RWPE2 (cell line): ENCODE measurements around the gene LAMTOR4.
A peak's percentile ranks its signal among the peaks of the same experiment; 100 is the strongest.

Experiments used
- ATAC-seq: fragments of 200-7000 bp; cut with Tn5 transposase; 3 replicates; pipeline ENCODE4 v1.9.1; 2021; ENCODE audit warnings: low read depth
- DNase-seq: peaks from one replicate; pipeline ENCODE4 v3.0.0-alpha.2; 2020; ENCODE audit warnings: low spot score
- H3K27ac ChIP-seq: fragments of 450-650 bp; 2 replicates; pipeline ENCODE4 v1.5.1; 2017; ENCODE audit warnings: mild to moderate bottlenecking; ENCODE audit not compliant: poor library complexity, severe bottlenecking
- H3K27me3 ChIP-seq: fragments of 250-450 bp; sonication (Bioruptor Pico); 2 replicates; pipeline ENCODE4 v1.5.1; 2021; ENCODE audit warnings: mild to moderate bottlenecking, moderate library complexity; ENCODE audit not compliant: insufficient read depth, poor library complexity, severe bottlenecking
- H3K36me3 ChIP-seq: fragments of 250-450 bp; sonication (Bioruptor Pico); 2 replicates; pipeline ENCODE4 v1.5.1; 2020; ENCODE audit warnings: low read depth, mild to moderate bottlenecking, moderate library complexity
- H3K4me1 ChIP-seq: fragments of 250-450 bp; sonication (Bioruptor Pico); 2 replicates; pipeline ENCODE4 v1.5.1; 2021; ENCODE audit warnings: mild to moderate bottlenecking, moderate library complexity; ENCODE audit not compliant: insufficient read depth, poor library complexity, severe bottlenecking
- H3K4me3 ChIP-seq: fragments of 250-450 bp; sonication (Bioruptor Pico); 2 replicates; pipeline ENCODE4 v1.5.1; 2021; ENCODE audit warnings: mild to moderate bottlenecking, moderate library complexity; ENCODE audit not compliant: severe bottlenecking
- H3K9me3 ChIP-seq: fragments of 250-450 bp; sonication (Bioruptor Pico); 2 replicates; pipeline ENCODE4 v1.5.1; 2021; ENCODE audit warnings: mild to moderate bottlenecking, moderate library complexity; ENCODE audit not compliant: severe bottlenecking
- TF ChIP-seq, protein P1 (sequence below): fragments of 450-650 bp; IDR thresholded peaks from one replicate; pipeline ENCODE4 v1.5.1; 2017; ENCODE audit warnings: mild to moderate bottlenecking, moderate library complexity; ENCODE audit not compliant: poor library complexity, severe bottlenecking

The LAMTOR4 gene

DNA sequence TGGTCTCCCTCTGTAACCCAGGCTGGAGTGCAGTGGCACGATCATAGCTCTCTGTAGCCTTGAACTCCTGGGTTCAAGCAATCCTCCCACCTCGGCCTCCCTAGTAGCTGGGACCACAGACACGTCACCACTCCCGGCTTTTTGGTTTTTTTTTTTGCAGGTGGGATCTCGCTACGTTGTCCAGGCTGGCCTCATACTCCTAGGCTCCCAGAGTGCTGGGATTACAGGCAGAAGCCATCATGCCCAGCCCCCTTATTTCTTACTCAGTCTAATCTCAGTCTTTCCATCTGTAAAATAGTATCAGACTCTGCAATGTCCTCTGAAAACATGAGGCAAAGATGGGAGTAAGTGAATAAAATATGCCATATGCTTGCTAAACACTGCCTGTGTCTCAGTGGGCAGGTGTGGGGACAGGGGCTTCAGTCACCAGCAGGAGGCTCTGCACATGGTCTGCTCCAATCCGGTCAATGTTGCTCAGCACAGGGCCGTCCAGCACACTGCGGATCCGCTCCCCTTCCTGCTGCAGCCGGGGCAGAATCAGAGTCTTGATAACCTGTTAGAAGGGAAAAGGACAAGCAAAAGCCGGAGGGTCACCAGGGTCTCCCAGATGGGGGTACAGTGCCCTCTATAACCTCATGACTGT is 39.1 kb upstream of the LAMTOR4 start:
- TF ChIP-seq, protein P1, sequence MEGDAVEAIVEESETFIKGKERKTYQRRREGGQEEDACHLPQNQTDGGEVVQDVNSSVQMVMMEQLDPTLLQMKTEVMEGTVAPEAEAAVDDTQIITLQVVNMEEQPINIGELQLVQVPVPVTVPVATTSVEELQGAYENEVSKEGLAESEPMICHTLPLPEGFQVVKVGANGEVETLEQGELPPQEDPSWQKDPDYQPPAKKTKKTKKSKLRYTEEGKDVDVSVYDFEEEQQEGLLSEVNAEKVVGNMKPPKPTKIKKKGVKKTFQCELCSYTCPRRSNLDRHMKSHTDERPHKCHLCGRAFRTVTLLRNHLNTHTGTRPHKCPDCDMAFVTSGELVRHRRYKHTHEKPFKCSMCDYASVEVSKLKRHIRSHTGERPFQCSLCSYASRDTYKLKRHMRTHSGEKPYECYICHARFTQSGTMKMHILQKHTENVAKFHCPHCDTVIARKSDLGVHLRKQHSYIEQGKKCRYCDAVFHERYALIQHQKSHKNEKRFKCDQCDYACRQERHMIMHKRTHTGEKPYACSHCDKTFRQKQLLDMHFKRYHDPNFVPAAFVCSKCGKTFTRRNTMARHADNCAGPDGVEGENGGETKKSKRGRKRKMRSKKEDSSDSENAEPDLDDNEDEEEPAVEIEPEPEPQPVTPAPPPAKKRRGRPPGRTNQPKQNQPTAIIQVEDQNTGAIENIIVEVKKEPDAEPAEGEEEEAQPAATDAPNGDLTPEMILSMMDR: no peak
- Histone ChIP-seq H3K4me1 (no peaks in the 10 kb centered on the region), H3K27ac (no peak overlapping the region), H3K36me3 (peaks cover 74% of the 10 kb centered on the region), H3K4me3 (no peak overlapping the region), H3K9me3 (no peaks in the 10 kb centered on the region), H3K27me3 (no peaks in the 10 kb centered on the region)
- ATAC-seq: no peak
- DNase-seq: no peak

DNA sequence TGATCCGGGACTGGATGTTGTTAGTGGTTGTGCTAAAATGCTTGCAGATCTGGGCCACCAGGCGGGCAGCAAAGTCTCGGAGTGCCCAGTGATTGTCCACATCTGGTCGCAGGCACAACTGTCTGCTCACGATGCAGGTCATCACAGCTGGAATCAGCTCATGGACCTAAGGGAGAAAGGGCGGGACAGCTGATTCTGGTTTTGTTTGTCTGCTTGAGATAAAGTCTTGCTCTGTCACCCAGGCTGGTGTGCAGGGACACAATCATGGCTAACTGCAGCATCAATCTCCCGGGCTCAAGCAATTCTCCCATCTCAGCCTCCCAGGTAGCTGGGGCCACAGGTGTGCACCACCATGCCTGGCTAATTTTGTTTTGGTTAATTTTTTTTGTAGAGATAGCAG is 37.6 kb upstream of the LAMTOR4 start:
- no peak overlapping the region for H3K27ac ChIP-seq
- no peak overlapping the region for H3K4me3 ChIP-seq
- no peaks in the 10 kb centered on the region for H3K9me3 ChIP-seq
- TF ChIP-seq, protein P1: no peak
- H3K4me1 ChIP-seq: no peaks in the 10 kb centered on the region
- H3K27me3 ChIP-seq: no peaks in the 10 kb centered on the region
- DNase-seq (no peak), ATAC-seq (no peak)
- peaks cover 69% of the 10 kb centered on the region for H3K36me3 ChIP-seq

DNA sequence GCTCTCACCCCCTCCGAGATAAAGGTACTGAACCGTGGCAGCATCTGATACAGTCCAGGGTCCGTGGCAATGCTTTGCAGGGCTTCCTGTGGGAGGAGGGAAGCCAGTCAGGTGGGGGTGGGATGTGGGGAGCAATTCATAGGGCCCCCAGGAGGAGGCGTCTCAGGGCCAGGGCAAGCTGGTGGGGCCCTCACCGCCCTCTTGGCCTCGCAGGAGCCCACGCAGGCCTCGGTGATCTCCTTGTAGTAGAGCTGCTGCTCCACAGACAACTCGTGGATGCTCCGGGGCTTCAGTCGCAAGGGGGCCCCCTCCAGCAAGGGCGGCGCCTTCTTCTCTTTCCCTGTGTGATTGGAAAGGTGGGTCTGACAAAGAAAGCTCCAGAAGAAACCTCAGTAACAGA is 36.8 kb upstream of the LAMTOR4 start:
- Histone ChIP-seq H3K27me3 (no peaks in the 10 kb centered on the region), H3K27ac (no peak overlapping the region), H3K4me3 (no peak overlapping the region), H3K4me1 (no peaks in the 10 kb centered on the region), H3K9me3 (no peaks in the 10 kb centered on the region), H3K36me3 (peaks cover 65% of the 10 kb centered on the region)
- TF ChIP-seq, protein P1: no peak
- ATAC-seq (no peak), DNase-seq (no peak)

GRCh38 chr7:100115026-100115425 is 33.7 kb upstream of the LAMTOR4 start:
- Histone ChIP-seq H3K4me1 (no peaks in the 10 kb centered on the region), H3K4me3 (no peak overlapping the region), H3K36me3 (peaks cover 41% of the 10 kb centered on the region), H3K27ac (no peak overlapping the region), H3K27me3 (no peaks in the 10 kb centered on the region), H3K9me3 (no peaks in the 10 kb centered on the region)
- DNase-seq (no peak), ATAC-seq (no peak)
- TF ChIP-seq, protein P1: no peak

- no peaks in the 10 kb centered on the region for H3K9me3 ChIP-seq
- H3K27ac ChIP-seq: peak overlapping the region; percentile 47
- DNase-seq (no peak), ATAC-seq (no peak)
- peak overlapping the region; percentile 79 for H3K4me3 ChIP-seq
- no peaks in the 10 kb centered on the region for H3K4me1 ChIP-seq
- peaks cover 8% of the 10 kb centered on the region for H3K36me3 ChIP-seq
- H3K27me3 ChIP-seq: no peaks in the 10 kb centered on the region
- TF ChIP-seq, protein P1: no peak
These were observed 30.2 kb upstream of the LAMTOR4 start for GRCh38 chr7:100118388-100119071.
